ENCODE measurements around the gene GAK. TPM values are rescaled to one million over a fixed set of nuclear protein-coding genes. Genes with fewer than 3 reads are reported as not detected.
"Not testable (repeated sequence)": the region's sequence is repeated elsewhere in the genome, so short reads cannot be mapped to it uniquely, and the experiment has no call there.

The GAK gene
- total RNA-seq, 2 experiments from 2014 or later = 101 to 105 TPM

DNA sequence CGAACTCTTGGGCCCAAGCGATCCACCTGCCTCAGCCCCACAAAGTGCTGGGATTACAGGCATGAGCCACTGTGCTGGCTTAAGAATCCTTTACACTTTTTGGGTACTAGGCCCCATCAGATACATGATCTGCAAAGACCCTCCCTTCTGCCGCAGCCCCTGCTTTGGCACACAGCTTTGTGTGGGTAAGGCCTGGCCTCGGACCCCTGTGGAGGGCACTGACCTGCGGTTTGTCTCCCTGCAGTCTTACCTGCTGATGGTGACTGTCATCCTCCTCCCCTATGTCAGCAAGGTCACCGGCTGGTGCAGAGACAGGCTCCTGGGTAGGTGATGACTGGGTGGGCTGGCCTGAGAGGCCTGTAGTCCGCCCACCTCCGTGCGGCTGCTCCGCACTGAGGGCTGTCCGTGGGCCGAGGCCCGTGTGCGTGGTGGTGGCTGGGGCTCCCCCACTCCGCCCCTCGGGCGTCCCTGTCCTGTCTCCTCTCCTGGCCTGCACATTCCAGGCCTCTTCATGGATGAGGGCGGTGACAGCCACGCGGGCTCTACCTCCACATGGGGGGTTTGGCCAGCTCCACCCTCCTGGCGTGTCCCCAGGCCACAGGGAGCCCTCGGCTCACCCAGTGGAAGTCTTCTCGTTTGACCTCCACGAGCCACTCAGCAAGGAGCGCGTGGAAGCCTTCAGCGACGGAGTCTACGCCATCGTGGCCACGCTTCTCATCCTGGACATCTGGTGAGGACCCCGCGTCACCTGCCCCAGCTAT is 23.2 kb upstream of the GAK start:
- CTCF ChIA-PET = no interaction called here

DNA sequence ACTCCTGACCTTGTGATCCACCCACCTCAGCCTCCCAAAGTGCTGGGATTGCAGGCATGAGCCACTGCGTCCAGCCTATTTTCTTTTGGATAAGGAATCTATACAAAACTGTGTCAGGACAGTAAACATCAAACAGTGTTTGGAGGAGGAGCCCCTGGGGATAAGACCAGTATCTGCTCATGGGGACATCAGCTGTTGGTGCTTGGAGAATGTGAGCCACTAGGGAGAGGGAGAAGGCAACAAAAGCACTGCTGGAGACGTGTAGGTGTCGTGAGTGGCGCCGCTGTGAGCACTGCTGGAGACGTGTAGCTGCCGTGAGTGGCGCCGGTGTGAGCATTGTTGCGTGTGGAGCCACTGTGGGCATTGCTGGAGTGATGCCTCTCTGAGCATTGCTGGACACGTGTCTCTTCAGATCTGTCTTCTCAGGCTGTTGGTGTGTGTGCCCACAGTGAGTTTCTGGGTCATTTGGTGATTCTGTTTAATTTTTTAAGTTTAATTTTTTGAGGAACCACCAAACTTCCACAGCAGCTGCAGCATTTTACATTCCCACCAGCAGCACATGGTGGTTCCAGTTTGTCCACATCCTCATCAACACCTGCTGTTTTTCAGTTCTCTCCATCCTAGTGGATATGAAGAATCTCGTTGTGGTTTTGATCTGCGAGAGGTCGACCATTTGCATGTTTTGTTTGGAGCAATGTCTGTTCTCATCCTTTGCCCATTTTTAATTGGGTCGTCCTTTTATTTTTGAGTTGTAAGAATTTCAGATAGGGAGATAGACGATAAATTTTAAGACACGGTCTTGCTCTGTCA is 22.3 kb upstream of the GAK start:
- ChIA-PET POLR2A (interaction anchor here (0.7 kb wide), 2 partner anchors 64 to 1997 kb away, joined by 3 to 4 read pairs; no protein-coding TSS in a partner anchor), CTCF (no interaction called here)

More for the DNA sequence above, 23.2 kb upstream of the GAK start:
- POLR2A ChIA-PET = no interaction called here

DNA sequence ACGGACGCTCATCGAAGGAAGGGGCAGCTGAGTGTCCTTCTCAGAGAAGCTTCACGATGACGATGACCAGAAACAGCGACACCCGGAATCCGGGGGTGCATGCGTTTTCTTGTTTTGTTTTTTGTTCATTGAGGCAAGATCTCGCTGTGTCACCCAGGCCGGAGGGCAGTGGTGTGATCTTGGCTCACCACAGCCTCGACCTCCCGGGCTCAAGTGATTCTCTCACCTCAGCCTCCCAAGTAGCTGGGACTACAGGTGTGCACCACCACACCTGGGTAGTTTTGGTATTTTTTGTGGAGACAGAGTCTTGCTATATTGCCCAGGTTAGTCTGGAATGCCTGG is 21.4 kb upstream of the GAK start:
- CTCF ChIA-PET = no interaction called here
- POLR2A ChIA-PET = no interaction called here

DNA sequence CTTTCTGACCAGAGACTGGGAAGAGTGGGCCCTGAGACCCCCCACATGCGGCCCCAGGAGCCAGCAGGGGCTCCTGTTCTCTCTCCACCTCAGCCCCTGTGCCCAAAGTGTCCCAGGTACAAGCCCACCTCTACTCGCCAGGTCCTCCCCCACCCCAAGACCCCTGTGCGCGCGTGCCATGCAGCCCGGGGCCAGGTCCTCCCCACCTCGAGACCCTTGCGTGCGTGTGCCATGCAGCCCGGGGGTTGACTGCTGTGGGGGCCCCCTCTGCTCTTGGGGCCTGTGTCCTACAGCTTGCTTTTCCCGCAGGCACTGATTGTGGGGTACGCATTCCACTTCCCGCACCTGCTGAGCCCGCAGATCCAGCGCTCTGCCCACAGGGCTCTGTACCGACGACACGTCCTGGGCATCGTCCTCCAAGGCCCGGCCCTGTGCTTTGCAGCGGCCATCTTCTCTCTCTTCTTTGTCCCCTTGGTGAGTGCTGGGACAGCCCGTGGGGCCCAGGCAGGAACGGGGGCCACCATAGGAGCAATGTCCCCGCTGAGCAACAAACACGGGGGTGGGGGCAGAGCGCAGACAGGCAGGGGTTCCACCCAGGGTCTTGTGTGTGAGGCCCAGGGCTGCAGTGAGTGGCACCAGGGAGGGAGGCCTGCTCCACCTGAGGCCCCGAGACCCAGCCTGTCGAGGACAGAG is 20.9 kb upstream of the GAK start:
- ChIA-PET POLR2A (no interaction called here), CTCF (no interaction called here)

DNA sequence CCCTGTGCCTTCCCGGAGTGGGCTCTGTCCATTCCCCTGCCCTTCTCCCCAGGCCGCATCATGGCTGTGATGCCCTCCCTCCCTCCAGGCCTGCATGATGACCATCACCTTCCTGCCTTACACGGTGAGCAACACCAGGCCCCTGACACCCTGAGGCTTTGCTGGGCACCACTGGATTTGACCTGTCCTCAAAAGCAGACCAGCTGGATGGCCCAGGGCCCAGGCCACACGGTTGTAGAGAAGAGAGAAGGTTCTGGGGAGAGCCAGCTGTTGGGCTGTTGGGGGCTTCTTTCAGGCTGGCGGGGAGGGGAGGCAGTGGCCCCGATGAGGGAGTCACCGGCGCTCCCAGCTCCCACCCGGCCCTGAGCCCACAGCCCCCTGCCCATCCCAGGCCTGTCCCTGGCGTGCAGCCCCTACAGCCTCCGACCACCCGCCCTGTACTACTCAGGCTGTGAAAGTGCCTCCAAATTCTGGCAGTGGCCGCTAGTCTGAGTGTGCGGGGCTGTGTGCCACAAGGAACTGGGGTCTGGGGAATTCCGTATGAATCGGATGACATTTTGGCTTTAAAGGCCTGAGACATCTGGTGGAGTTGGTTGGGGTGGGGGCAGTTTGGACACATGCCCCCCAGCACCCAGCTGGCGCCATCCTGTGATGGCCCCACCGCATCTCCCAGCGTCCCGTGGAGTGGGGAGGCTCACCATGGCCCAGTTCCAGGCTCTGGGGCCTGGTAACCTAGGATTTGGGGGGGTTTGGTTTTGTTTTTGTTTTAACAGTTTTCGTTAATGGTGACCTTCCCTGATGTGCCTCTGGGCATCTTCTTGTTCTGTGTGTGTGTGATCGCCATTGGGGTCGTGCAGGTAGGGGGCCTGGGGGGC is 19.7 kb upstream of the GAK start:
- POLR2A ChIA-PET = no interaction called here

DNA sequence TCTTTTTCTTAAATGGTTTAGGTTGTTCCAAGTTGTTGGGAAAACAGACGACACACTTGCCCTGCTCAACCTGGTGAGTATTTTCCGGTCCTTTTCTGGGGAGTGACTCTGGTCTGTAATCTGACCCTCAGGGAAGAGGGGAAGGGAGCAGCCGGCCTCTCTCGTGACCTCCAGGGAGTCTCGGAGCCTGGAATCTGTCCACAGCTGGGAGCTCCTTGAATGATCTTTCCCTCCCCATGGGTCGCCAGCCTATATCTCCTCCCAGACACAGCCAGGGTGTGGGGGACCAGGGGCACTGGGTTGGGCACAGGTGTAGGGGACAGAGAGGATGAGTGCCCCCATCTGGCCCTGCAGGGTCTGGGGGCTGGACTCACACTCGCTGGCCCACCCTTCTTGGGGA is 19.1 kb upstream of the GAK start:
- CTCF ChIA-PET = interaction anchor here (0.6 kb wide), 1 partner anchor 29 kb away, joined by 3 read pairs; no protein-coding TSS in a partner anchor
- POLR2A ChIA-PET = no interaction called here

More for the DNA sequence above, 19.7 kb upstream of the GAK start:
- CTCF ChIA-PET = interaction anchor here (0.6 kb wide), 2 partner anchors 12 to 30 kb away, joined by 3 read pairs; no protein-coding TSS in a partner anchor

DNA sequence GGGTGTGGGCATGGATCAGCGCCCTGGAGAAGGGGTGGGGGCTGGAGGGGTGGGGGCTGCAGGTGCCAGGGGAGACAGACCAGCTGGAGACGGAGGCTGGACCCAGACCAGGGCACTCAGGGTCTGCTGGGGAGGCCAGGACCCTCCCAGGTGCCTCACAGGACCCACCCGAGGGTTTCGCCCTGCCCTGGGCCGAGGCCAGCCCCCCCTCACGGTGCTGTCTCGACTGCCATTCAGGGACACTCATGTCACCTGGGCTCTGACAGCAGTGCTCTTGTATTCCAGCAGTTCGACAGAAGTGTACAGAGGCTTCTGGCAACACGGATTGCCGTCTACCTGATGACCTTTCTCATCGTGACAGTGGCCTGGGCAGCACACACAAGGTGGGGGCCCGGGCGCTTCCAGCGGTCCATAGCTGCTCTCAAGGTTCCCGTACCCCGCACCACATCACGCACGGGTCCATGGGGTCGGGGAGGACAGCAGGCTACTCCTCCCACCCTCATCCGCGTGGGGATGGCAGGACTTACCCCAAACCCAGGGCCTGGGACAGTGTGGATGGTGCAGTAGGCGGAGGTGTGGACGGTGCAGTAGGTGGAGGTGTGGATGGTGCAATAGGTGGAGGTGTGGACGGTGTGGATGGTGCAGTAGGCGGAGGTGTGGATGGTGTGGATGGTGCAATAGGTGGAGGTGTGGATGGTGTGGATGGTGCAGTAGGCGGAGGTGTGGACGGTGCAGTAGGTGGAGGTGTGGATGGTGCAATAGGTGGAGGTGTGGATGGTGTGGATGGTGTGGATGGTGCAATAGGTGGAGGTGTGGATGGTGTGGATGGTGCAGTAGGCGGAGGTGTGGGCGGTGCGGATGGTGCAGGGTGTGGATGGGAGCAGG is 18.3 kb upstream of the GAK start:
- POLR2A ChIA-PET = no interaction called here
- CTCF ChIA-PET = no interaction called here

DNA sequence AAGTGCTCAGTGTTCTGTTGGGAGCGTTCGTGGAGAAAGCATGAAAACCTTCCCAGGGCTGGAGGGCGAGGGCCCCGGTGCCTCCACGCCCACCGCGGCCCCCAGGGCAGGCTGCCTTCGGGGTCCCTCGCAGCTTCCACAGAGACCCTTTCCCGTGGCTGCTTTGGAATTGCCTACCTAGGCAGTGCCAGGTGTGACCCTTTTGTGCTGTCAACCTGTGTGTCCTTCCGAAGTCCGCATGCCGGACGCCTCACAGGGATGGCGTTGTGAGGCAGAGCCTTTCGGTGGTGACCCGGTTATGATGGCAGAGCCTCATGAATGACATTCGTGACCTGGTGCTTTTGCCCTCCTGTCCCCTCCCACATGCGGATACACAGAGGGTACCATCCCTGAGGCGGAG is 17.5 kb upstream of the GAK start:
- ChIA-PET POLR2A (no interaction called here), CTCF (no interaction called here)

DNA sequence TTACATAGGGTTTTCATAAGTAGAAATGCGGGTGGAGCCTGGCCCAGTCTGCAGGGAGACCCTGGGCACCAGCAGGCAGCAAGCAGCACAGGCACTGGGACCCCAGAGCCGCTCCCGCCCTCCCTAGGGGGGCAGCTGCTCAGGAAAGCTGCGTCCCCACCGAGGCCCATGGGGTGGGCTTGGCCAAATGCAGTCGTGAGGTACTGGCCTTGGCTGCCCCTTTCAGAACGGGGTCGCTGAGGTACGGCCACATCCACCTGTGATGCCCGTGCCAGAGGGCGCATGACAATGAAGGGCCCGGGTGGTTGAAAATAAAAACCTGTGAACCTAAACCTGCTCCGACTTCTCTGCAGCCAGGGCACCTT is 16.8 kb upstream of the GAK start:
- ChIA-PET POLR2A (no interaction called here), CTCF (no interaction called here)

DNA sequence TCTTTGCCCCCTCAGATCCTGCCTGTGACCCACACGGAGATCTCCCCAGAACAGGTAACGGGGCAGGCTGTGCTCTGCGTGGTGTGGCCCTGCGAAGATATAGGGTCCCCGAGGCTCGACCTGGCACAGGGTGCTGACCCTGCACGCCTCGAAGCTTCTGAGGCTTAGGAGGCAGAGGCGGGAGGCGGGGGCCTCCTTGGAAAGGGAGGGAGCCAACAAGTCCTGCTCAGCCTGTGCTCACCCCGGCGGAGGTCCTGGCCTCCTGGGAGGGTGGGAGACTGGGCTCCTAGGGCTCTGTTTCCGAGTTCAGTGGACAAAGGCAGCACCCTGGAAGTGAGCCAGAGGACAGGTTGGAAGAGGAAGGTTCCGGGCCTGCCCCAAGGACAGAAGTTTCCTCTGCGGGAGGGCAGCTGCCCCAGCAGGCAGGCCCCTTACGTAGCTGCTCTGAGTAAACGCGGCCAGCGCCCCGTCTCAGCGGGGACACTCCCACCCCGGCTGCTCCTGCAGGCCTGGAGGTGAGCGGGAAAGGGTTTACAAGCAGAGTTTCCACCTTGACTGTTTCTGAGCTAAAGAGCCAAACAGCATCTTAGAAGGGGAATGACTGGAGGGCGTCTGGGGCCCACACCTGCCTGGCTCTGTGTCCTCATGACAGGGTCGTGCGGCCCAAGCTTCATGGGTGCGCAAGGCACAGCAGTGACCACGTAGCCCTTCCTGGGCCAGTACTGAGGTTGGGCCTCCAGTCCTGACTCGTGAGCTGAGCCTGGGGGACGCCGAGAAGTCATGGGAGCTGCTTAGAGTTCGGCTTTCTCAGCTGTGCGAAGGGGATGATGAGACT is 16.2 kb upstream of the GAK start:
- CTCF ChIA-PET = no interaction called here
- POLR2A ChIA-PET = no interaction called here

DNA sequence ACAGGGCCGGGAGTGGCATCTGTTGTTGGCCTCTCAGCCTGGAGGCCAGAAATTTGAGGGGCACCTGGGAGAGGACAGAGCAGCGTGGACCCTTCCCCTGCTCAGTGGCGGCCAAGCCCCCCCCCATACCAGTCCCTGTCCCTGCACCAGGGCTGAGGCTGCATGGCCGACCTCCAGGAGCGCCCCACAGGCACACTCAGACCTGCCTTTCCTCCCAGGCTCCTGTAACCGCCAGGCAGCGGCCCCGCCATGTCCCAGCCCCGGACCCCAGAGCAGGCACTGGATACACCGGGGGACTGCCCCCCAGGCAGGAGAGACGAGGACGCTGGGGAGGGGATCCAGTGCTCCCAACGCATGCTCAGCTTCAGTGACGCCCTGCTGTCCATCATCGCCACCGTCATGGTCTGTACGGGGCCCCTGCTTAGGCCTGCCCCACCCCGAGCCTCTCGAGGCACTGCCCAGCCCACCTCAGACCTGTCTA is 15.4 kb upstream of the GAK start:
- CTCF ChIA-PET = no interaction called here
- POLR2A ChIA-PET = no interaction called here

DNA sequence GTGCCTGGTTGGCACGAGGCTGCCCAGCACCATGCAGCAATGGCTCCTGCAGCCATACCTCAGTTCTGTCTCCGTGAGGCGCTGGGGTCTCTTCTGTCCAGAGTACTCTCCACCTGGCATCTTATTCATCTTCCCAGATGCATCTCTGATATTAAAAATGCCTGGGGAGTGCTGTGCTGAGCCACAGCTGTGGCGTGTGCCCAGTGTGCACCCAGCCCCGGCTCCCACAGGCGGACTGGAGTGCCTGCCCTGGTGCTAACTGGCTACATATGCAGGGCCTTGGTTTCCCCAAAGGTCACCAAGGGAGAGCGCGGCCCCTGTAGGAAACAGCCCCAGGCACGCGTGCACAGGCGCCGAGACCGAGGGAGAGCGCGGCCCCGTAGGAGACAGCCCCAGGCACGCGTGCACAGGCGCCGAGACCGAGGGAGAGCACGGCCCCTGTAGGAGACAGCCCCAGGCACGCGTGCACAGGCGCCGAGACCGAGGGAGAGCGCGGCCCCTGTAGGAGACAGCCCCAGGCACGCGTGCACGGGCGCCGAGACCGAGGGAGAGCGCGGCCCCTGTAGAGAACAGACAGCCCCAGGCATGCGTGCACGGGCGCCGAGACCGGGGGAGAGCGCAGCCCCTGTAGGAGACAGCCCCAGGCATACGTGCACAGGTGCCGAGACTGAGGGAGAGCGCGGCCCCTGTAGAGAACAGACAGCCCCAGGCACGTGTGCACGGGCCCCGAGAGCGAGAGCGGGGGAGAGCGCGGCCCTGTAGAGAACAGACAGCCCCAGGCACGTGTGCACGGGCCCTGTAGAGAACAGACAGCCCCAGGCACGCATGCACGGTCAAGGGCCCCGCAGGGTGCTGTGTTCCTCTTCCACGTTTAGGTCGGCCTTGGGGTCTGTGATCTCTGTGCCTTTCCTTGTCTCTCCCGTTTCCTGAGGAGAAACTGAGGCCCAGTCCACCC is 14.7 kb upstream of the GAK start:
- POLR2A ChIA-PET = no interaction called here
- CTCF ChIA-PET = no interaction called here

DNA sequence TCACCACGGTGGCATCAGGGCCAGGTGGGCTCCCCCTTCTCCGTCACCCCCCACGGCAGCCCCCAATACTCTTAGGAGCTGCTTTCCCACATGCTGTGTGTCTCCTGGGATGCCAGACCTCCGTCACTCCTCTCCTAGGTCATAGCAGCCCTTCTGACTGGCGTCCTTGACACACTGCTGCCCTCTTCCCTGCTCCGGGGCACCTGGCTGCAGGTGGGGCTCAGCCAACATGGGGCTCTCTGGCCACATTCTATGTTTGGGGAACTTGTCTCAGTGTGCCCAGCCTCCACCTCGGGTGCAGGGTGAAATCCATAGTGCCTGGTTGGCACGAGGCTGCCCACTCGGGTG is 14.0 kb upstream of the GAK start:
- CTCF ChIA-PET = no interaction called here
- POLR2A ChIA-PET = no interaction called here

DNA sequence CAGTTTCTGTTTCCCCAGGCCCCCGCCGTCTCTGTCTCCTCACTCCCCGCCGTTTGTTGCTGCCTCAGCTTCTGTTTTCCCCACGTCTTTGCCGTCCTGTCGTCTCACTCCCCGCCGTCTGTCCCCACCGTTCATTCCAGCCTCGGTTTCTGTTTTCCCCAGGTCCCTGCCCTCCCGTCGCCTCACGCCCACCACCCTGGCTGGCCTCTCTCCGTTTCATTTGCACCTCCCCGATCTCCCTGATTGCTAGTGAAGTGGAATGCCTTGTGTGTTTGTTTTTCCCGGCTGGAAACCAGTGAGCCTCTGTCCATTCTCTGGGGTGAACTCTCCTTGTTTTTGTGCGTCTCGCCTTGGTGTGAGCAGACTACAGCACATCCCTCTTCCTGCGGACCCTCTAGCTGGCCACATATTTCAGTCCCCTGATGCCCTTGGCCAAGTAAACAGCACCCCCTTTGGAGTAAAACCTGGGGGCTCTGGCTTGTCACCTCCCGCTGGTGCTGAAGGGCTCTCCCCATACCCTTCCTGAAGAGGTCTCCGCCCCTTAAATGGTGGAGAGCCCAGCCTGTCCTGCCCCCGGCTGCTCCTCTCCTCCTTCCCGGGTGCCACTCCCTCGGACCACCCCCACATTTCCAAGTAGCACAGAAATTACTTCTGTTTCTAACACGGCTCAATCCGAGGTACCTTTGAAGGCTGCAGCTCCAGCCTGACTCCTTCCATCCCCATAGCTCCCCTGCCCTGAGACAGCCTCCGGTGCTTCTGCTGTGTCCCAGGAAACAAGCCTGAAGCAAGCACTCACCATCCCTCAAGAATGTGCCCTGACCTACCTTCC is 13.4 kb upstream of the GAK start:
- ChIA-PET POLR2A (no interaction called here), CTCF (no interaction called here)

DNA sequence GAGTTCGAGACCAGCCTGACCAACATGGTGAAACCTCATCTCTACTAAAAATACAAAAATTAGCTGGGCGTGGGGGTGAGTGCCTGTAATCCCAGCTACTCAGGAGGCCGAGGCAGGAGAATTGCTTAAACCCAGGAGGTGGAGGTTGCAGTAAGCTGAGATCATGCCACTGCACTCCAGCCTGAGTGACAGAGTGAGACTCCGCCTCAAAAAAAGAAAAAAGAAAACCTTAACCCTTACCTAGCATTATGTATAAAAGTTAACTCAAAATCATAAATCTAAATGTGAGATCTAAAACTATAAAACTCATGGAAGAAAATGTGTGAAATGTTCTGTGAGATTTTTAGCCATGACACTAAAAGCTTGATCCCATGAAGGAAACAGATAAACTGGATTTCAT is 7.4 kb upstream of the GAK start:
- CTCF ChIA-PET = interaction anchor here (0.6 kb wide), 1 partner anchor 13 kb away, joined by 3 read pairs; no protein-coding TSS in a partner anchor
- POLR2A ChIA-PET = not testable (repeated sequence)

DNA sequence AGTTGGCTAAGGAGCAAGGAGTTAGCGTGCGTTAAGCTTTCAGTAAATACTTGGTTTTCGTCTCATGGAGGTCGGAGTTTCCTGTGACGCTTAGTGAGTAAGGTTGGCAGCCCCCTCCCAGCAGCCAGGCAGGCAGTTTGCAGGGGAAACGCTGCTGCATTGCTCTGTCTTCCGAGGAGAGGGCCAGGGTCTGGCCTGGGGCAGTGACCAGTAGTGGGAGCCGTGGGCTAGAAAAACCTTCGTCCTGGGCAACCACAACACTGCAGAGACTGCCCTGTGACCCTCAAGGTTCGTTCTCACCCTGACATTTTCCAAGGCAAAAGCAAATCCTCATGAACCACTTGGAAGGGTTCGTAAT is 576 bp upstream of the GAK start:
- ChIA-PET POLR2A (interaction anchor here (1.2 to 1.6 kb wide), 2 partner anchors 78 to 151 kb away, joined by 3 to 8 read pairs; no protein-coding TSS in a partner anchor), CTCF (interaction anchor here (1.4 kb wide), 1 partner anchor 55 kb away, joined by 3 read pairs; no protein-coding TSS in a partner anchor)

Data from activated CD8-positive, alpha-beta memory T cell treated with anti-CD3 and anti-CD28 coated beads for 36 hours (primary cell).